Spinal cord (tissue), 10 donors: Measurements from ENCODE around the gene MTUS2. TPM values are rescaled to one million over a fixed set of nuclear protein-coding genes. Genes with fewer than 3 reads are reported as not detected.
"Not testable (repeated sequence)": the region's sequence is repeated elsewhere in the genome, so short reads cannot be mapped to it uniquely, and the experiment has no call there.

Source experiments
- DNase-seq, 6 donors: peaks; one replicate each; pipeline versions ENCODE4 v3.0.0 to v3.0.0-alpha.2; 2013 to 2015; ENCODE audit warnings: low spot score in 6 of 6, low read depth in 4 of 6
- H3K27ac ChIP-seq: one replicate; pipeline ENCODE4 v1.5.1; 2013; ENCODE audit warnings: low read depth, low read length, control low read depth
- H3K27me3 ChIP-seq: one replicate; pipeline ENCODE4 v1.6.1; 2013; ENCODE audit warnings: low read length; ENCODE audit not compliant: control insufficient read depth, insufficient read depth
- H3K36me3 ChIP-seq: one replicate; pipeline ENCODE4 v1.6.1; 2013; ENCODE audit warnings: low read length; ENCODE audit not compliant: control insufficient read depth, insufficient read depth
- H3K4me1 ChIP-seq: one replicate; pipeline ENCODE4 v1.6.1; 2013; ENCODE audit warnings: low read length; ENCODE audit not compliant: control insufficient read depth, insufficient read depth
- H3K4me3 ChIP-seq: one replicate; pipeline ENCODE4 v1.5.1; 2013; ENCODE audit warnings: low read depth, low read length, control low read depth
- H3K9me3 ChIP-seq: one replicate; pipeline ENCODE4 v1.6.1; 2013; ENCODE audit warnings: low read length; ENCODE audit not compliant: control insufficient read depth, insufficient read depth
- WGBS: methylation state at CpG from one replicate; pipeline ENCODE4 v1.1.5; 2013; ENCODE audit warnings: missing lambda C conversion rate; ENCODE audit not compliant: insufficient coverage; 5-methylcytosine and 5-hydroxymethylcytosine counted together
- polyA plus RNA-seq, 2 donors: library from polyadenylated mRNA; unstranded; fragments of 120-200 nt; gene quantifications; one replicate each; pipeline ENCODE4 v1.2.1, GENCODE V29; 2013; ENCODE audit not compliant: insufficient read length in 2 of 2
- total RNA-seq, 2 donors: library from RNA; depleted of rRNA in 1 of 2; stranded (reverse); fragments of 120-200 nt in 1 of 2; fragments of >200 nt in 1 of 2; gene quantifications; one replicate each; pipeline versions ENCODE4 v1.2.3 to v1.2.4, GENCODE V29; 2013 to 2014
- donor health status: healthy.

MTUS2 gene
- total and polyA plus RNA-seq, 4 donors = 4.6 to 12.5 (median 10.1) TPM

DNA sequence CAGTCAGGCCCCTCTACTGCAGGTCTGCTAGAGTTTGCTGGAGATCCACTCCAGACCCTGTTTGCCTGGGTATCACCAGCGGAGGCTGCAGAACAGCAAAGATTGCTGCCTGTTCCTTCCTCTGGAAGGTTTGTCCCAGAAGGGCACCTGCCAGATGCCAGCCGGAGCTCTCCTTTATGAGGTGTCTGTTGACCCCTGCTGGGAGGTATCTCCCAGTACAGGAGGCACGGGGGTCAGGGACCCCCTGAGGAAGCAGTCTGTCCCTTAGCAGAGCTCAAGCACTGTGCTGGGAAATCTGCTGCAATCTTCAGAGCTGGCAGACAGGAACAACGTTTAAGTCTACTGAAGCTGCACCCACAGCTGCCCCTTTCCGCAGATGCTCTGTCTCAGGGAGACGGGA is 382.6 kb downstream of the MTUS2 start:
- not testable (repeated sequence) for H3K4me3 ChIP-seq, H3K9me3 ChIP-seq, H3K27me3 ChIP-seq, H3K27ac ChIP-seq, H3K4me1 ChIP-seq, DNase-seq, H3K36me3 ChIP-seq
- 82% methylated on average over 6 of the region's 6 CpGs for WGBS

DNA sequence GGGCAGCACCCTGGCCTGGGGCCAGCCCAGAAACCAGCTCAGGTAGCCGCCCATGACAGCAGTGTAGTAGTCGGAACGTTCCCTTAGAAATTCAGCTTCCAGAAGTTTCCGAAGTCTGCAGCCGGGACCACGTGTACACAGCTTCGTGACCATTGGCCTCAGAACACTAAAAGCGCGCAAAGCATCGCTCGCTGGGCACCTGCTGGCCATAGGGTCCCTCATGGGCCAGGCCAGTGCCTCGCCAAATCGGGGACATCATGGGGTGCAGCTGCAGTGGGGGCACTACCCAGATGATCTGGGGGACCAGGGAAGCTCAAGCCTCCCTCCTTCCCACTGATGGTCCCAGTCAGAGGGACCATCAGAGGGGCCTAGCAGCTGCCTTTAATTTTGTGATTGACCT is 384.5 kb downstream of the MTUS2 start:
- H3K27me3 ChIP-seq = no peaks in the 10 kb centered on the region
- 94% methylated on average over 13 of the region's 13 CpGs for WGBS
- no peak overlapping the region for H3K27ac ChIP-seq
- DNase-seq = no peak
- peaks cover 2% of the 10 kb centered on the region for H3K9me3 ChIP-seq
- H3K4me1 ChIP-seq = no peaks in the 10 kb centered on the region
- H3K36me3 ChIP-seq = no peaks in the 10 kb centered on the region
- no peak overlapping the region for H3K4me3 ChIP-seq

DNA sequence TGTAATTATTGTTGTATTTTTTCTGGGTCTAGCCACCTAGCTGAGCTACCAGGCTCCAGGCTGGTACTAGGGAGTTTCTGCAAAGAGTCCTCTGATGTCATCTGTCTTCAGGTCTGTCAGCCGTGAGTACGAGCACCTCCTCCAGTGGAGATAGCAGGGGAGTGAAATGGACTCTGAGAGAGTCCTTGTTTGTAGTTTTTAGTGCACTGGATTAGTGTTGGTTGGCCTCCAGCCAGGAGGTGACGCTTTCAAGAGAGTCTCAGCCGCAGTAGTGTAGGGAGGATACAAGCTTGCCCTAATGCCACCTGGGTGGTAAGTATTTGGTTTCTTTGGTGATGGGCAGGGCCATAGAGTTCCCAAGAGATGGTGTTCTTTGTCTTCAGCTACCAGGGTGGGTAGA is 390.5 kb downstream of the MTUS2 start:
- H3K4me3 ChIP-seq = no peak overlapping the region
- no peaks in the 10 kb centered on the region for H3K4me1 ChIP-seq
- no peaks in the 10 kb centered on the region for H3K27me3 ChIP-seq
- 72% methylated on average over 4 of the region's 4 CpGs for WGBS
- H3K9me3 ChIP-seq = peaks cover 2% of the 10 kb centered on the region
- H3K36me3 ChIP-seq = no peaks in the 10 kb centered on the region
- H3K27ac ChIP-seq = no peak overlapping the region
- no peak for DNase-seq

DNA sequence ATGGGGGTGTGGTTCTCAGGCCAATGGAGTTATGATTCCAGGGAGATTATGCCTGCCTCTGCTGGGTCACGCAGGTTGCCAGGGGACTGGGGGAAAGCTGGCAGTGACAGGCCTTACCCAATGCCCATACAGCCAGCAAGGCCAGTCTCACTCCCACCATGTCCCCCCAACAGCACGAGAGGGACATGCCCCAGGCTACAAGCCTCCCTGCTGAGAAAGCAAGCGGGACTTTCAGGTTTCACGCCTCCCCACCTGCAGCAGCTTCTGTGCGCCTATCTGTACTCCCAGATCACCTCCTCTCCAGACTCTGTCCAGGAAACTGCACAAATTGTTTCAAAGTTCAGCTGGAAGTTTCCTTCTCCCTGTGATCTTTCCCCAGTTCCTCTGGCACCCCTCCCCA is 391.0 kb downstream of the MTUS2 start:
- not testable (repeated sequence) for H3K36me3 ChIP-seq, H3K27me3 ChIP-seq, H3K4me3 ChIP-seq, H3K27ac ChIP-seq, DNase-seq, H3K4me1 ChIP-seq, H3K9me3 ChIP-seq
- 90% methylated on average over 5 of the region's 5 CpGs for WGBS

DNA sequence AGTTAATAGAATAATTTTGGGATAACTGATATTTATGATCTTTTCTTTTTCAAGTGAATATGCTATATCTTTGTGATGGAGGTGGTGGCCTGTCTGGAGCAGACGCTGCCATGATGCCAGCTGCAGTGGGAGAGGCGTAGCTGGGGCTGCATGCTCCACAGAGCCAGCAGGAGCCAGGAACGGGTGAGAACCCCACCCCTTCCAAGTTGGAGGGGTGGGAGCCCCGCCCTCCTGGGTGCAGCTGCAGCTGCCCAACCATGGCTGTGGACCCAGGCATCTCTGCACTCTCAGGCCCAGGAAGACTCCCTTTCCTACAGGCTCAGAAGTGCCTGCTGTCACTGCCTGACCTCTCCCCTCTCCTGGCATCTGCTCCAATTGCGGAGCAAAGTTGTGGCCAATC is 402.3 kb downstream of the MTUS2 start:
- Histone ChIP-seq H3K27me3 (no peaks in the 10 kb centered on the region), H3K9me3 (peaks cover 6% of the 10 kb centered on the region)

DNA sequence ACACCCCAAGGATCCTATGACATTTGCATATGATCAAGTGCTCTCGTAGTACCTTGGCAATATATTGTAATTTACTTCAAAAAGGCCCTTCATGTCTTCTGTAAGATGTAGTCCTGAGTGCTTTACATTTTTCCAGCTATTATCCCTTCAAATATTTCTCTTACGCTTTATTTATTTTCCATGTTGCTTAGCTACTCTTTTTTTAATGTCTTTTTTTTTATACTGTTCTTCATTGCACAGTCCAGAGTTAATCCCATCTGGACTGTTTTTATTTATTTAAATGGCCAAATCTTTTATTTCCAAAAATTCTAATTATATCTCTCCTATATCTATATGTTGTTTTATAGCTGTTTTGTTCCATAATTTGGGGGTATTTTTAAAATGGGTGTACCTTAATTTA is 404.1 kb downstream of the MTUS2 start:
- Histone ChIP-seq H3K9me3 (peaks cover 6% of the 10 kb centered on the region), H3K4me1 (no peaks in the 10 kb centered on the region), H3K27ac (no peak overlapping the region), H3K27me3 (no peaks in the 10 kb centered on the region), H3K4me3 (no peak overlapping the region), H3K36me3 (peaks cover 5% of the 10 kb centered on the region)
- no peak for DNase-seq
- WGBS = no CpG with 5 or more reads among the region's 2 CpGs

More for the DNA sequence above, 402.3 kb downstream of the MTUS2 start:
- 88% methylated on average over 4 of the region's 5 CpGs for WGBS
- Histone ChIP-seq H3K4me3 (no peak overlapping the region), H3K27ac (no peak overlapping the region), H3K36me3 (peaks cover 5% of the 10 kb centered on the region), H3K4me1 (no peaks in the 10 kb centered on the region)
- no peak for DNase-seq

DNA sequence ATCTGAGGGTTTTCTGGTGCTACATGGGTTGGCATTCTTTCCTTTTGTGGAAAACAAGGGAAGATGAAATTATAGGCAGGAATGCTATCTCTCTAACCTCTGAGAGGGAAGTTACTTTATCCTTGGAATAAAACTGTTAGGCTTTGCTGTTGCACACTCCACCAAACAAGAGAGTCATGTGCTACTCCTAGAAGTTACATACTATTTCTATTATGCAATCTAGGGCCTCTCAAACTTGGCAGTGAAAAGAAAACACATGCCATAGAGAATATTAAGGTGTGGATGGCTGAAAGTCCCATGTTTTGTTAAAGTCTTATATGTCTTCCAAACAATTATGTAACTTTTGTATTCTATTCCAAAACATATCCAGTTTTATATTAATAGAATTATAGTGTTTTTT is 407.4 kb downstream of the MTUS2 start:
- DNase-seq = peak in 1 of 6 donors; percentile 8
- Histone ChIP-seq H3K9me3 (peaks cover 6% of the 10 kb centered on the region), H3K4me1 (no peaks in the 10 kb centered on the region), H3K27me3 (no peaks in the 10 kb centered on the region), H3K36me3 (peaks cover 5% of the 10 kb centered on the region), H3K4me3 (no peak overlapping the region), H3K27ac (no peak overlapping the region)

DNA sequence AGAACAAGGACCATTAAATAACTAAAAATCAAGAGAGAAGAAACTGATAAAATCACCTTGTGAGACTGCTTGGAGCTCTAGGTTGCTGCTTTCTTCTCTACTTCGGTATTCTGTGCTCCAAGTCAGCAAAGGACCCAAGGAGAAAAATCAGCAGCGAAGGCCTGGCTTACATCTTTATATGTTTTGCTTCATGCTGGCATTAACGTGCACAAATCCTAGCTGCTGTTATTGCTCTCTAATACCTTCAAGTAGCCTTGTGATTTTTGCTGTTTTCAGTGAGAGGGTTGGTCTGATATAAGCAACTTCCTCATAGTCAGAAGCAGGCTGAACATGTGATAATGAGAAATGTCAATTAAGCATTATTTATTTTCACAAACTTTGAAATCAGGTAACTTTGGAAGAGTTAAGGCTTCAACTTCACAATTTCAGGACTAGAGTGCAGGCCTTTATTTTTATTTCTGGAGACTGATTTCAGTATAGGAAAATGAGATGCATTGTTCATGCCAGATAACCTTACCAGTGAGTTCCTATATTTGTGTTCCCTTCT is 410.2 kb downstream of the MTUS2 start:
- WGBS = 83% methylated on average over 1 of the region's 3 CpGs
- peak in 1 of 6 donors; percentile 13 for DNase-seq
- Histone ChIP-seq H3K9me3 (no peaks in the 10 kb centered on the region), H3K27me3 (no peaks in the 10 kb centered on the region), H3K4me3 (no peak overlapping the region), H3K36me3 (no peaks in the 10 kb centered on the region), H3K4me1 (no peaks in the 10 kb centered on the region), H3K27ac (no peak overlapping the region)

DNA sequence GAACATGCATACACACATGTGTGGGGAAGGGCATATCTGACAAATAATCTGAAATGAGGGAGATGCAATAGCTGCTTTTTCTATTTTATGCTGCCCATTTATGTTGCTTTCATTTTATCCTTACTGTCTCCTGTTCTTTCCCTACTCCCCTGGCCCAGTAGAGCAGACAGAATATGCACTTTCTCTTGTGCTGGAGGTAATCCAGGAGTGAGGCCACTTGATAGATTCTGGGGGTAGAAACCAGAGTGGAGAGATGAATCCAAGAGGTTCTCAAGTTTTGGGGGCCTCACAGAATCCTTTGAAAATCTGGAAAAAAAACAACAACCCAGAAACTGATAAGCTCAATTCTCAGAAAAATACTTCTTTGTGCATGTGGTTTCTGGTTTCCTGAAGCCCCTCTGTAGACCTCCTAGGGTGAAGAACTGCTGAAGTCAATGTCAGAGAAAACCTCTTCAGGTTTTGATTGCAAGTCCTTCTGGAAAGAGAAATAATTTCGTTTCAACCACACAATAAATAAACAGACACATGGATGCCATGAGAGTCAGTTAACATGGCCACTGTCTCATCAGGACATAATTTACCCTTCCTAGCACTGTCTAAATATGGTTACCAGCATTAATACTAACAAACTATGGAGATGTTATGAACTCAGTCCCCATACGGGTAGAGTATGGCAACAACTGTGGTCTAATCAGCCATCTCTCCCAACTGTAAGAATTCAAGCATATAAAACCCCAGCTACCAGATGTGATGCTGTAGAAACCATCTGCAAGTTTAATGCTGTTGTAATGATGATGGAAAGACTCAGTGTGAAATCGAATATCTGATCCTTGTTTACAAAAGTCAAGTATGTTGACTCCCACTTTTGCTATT is 419.8 kb downstream of the MTUS2 start:
- Histone ChIP-seq H3K36me3 (no peaks in the 10 kb centered on the region), H3K9me3 (no peaks in the 10 kb centered on the region), H3K4me3 (no peak overlapping the region), H3K27me3 (no peaks in the 10 kb centered on the region), H3K27ac (no peak overlapping the region), H3K4me1 (no peaks in the 10 kb centered on the region)
- DNase-seq = peak in 1 of 6 donors; percentile 76
- WGBS = 60% methylated on average over 2 of the region's 3 CpGs
